GM21515 (cell line): Measurements from ENCODE around the gene CLK2.
"Not testable (repeated sequence)": the region's sequence is repeated elsewhere in the genome, so short reads cannot be mapped to it uniquely, and the experiment has no call there.

Experiments
- ATAC-seq: cut with Tn5 transposase; IDR thresholded peaks from one replicate; pipeline ENCODE4 v1.9.1; 2021; ENCODE audit not compliant: unreplicated experiment

The CLK2 gene

GRCh38 chr1:155214702-155215101 lies 58.6 kb downstream of the CLK2 start:
- ATAC-seq, result not testable (repeated sequence)
